ENCODE data around the gene ZNF407.

- TF ChIP-seq CTCF (IDR thresholded peaks at IDR 0.05) (no peak), POLR2A (IDR thresholded peaks at IDR 0.05) (no peak)
Measured at GRCh38 chr18:74926051-74926450, 328.4 kb downstream of the ZNF407 start.

Measured in heart left ventricle (tissue), 13 donors.